Activated T-cell treated with anti-CD3 and anti-CD28 coated beads, Interleukin-2, amount 50 U/mL, for 48 hours (primary cell): ENCODE measurements around the gene GPR15.
A peak's percentile ranks its signal among the peaks of the same experiment; 100 is the strongest.
"Not testable (repeated sequence)": the region's sequence is repeated elsewhere in the genome, so short reads cannot be mapped to it uniquely, and the experiment has no call there.

ENCODE experiments used
- DNase-seq, 2 experiments: peaks; one replicate each; pipeline ENCODE4 v3.0.0-alpha.2; 2020

GPR15 gene

DNA sequence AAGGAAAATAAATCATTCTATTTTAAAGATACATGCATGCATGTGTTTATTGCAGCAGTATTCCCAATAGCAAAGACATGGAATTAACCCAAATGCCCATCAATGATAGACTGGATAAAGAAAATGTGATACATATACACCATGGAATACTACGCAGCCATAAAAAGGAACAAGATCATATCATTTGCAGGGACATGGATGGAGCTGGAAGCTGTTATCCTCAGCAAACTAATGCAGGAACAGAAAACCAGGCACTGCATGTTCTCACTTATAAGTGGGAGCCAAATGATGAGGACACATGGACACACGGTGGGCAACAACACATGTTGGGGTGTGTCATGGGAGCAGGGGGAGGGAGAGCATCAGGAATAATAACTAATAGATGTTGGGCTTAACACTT lies 28.0 kb downstream of the GPR15 start:
- DNase-seq: not testable (repeated sequence)

DNA sequence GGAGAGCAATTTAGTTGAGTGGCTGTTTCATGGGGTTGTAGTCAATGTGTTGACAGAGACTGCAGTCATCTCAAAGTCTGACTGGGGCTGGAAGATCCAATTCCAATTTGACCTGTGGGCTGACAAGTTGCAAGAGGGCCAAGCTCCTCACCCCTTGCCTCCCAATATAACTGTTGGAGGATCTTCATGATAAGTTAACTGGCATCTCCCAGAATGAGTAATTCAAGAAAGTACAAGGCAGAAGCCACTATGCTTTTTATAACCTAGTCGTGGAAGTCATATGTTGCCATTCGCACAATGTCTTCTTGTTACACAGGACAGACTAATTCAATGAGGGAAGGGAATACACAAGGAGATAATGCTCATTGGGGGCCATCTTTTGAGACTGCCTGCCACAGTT lies 29.1 kb downstream of the GPR15 start:
- no peak for DNase-seq

DNA sequence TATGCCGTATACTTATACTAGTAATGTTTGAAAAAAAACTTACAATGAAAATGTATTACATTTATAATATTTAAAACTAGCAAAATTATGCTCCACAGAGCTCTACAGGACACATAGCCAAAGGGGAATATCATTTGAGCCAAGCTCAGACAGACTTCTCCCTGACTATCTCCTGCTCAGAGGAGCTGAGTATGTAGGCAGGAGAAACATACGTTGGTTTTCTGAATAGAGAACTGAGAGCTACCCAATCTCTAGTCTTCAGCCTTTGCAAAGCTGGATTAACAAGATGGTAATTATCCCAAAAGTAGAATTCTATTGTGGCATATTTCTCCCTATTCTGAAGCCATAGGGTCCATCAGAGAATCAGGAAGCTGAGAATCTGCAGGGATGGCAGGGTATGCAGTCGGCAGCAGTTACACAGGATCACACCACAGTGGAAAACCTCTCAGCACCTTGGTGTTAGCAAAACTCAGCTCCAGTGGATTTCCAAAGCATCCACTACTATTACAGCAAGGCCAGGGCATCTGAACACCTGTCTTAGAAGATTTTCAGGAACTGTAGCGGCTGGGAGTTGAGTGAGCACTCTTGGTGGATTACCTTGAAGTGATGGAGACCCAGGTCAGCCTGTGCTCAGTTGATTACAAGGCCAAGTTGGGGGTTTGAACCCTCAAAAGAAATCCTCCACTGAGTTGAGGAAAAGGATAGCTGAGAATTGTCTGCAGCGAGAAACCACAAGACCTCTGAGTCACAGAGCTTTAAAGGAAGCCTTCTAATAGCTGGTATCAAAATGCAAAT lies 30.1 kb downstream of the GPR15 start:
- DNase-seq: no peak

DNA sequence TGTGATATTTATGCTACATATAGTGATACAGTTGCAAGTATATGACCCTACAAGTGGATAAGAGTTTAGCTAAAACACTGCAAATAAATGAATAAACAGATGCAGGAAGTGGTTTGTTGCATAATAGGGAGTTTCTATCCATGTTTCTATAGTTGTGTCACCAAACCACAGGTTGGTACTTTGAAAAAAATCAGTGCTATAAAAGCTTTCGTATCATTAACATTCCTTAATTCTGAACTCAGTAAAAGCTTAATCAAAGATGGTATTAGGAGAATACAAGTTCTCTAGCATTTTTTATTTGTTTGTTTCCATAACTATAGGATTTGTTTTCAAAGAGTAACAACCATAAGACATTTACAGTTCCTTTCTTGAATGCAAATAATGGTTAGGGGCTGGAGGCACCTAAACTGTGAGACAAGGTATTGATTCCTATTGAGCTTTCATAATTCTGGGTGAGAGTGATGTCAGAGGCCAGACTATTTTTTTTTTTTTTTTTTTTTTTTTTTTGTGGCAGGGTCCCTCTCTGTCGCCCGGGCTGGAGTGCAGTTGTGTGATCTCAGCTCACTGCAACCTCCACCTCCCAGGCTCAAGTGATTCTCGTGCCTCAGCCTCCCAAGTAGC lies 32.0 kb downstream of the GPR15 start:
- DNase-seq: no peak

DNA sequence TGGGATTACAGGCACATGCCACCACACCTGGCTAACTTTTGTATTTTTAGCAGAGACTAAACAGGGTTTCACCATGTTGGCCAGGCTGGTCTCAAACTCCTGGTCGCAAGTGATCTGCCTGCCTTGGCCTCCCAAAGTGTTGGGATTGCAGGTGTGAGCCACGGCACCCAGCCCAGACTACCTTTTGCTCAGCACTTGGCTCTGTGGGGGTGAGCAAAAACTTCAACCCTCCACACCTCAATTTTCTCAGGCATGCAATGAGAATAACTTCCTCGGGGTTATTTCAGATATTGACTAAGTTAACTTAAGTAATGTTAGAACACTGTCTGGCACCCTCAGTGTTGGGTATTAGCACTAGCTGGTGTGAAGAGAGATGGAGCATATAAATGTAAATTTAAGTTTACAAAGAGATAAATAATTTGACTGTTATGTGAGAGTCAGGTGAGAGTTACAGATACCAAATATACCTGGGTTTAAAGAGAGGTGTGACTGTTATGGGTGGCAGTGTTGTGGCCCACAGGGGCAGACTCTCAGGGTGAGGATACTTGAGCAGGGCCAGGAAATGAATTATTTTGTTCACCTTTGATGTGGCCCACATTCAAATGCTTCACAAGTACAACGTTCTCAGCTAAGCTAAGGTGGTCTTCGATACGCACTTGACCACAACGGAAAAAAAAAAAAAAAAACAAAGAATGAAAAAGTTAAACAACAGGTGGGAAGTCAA lies 32.7 kb downstream of the GPR15 start:
- no peak for DNase-seq

DNA sequence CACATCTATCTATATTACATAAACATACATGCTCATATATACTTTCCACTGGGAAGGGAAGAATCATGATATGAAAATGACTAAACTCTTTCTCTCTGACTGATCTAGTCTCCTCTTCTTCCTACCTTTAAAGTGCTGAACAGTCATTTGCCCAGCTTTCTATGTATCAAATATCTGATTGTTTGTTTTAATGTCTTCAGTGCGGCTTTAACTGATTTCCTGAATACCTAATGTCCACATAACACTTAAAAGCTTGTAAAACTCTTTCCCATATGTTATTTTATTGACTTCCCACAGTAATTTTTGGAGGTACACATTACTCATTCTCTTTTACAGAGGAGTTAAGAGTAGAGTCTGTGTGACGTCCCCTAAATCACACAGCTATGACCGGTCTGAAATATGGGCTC lies 33.5 kb downstream of the GPR15 start:
- DNase-seq: no peak

DNA sequence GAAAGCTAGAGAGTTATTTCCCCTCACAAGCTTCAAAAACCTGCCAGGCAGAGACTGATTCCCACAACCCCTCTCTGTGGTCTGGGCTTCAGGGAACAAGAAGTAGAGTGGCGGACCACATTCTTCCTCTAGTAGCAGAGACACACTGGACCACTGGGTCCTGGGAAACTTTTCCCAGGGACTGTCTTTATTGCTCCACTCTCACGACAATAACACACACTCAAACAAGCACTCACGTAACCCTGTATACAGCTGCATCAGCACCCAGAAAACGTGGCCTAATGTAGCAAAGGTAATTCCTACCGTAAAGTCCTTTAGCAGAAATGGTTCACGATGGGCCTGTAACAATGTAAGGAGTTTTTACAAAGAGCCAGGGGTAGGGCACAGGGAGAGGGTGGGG lies 34.1 kb downstream of the GPR15 start:
- no peak for DNase-seq

DNA sequence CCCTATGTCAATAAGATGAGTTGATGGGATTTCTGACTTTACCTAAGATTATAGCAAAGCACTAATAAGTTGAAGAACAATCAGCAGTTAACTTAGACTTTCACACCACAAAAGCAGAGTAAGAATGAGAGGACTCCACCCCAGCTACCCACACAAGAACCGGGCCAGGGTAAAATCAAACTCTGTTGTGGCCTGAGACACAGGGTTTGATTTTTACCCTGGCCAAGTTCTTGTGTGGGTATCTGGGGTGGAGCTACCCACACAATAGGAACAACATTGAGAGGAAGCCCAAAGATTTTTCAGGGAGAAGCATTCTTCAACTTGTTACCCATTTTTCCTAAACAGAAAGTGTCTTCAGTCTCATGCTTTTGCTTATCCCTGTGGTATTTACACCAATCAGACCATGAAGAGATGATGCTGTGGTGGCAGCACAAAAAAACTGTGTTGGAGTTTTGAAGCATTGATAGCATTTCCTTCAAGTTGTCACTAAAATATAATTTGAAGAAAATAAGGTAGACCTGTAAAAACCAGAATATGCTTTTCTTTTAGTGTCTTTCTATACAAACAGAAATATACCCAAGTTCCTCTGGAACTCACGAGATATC lies 36.0 kb downstream of the GPR15 start:
- DNase-seq: peak in 1 of 2 experiments; percentile 47

DNA sequence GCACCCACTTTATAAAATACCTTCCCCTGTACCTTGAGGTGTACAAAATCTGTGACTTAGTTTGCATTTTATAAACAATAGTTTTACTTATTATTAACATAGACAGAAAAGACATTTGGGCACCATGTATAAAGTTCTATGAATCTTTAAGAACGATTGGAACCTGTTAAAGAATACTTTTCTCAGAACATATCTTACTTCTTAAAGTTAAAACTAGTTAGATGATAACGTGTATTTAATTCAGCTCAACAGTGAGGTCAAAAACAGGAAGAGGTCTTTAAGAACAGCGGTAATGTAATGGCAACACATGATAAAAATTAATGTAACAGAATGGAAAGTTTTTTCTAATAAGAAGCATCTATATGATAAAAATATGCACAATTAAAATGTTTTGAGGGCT lies 36.6 kb downstream of the GPR15 start:
- DNase-seq: no peak

DNA sequence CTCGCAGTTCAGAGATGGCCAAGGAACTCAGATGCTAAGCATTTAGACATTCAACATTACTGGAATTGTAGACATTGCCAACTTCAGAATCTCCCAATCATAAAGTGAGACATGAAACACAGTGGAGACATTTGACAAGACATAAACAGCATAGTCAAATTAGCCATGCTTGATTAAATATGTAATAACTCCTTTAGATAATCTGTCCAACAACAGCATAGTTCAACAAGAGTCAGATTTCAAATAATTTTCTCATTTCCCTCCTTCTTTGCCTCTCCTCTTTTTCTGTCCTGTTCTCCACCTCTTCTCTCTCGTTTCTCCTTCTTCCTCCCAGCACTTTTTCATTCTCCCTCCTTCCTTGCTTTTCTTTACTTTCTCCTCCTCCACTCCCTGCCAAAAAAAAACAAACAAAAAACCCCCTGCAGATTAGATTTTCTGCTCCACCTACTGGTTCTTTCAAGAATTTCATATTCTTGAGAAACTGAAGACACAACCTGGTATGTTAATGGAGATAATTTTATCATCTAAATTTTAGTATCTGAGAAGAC lies 41.5 kb downstream of the GPR15 start:
- DNase-seq: no peak

DNA sequence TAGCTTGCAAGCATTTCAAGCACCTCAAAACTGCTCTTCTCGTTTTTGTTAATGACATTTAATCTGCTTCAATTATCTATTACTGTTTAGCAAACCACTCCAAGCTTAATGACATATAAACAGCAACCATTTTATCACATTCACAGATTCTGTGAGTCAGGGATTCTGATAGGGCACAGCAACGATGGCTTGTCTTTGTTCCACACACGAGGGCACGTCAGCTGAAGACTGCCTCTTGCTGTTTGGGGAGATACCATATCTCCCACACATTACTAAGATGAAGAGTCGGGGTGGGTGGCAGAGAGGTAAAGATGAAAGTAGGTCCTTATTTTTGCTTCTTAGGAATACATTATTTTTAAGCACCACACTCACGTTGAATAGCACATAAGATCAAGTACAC lies 42.4 kb downstream of the GPR15 start:
- DNase-seq: peak in 1 of 2 experiments; percentile 48

DNA sequence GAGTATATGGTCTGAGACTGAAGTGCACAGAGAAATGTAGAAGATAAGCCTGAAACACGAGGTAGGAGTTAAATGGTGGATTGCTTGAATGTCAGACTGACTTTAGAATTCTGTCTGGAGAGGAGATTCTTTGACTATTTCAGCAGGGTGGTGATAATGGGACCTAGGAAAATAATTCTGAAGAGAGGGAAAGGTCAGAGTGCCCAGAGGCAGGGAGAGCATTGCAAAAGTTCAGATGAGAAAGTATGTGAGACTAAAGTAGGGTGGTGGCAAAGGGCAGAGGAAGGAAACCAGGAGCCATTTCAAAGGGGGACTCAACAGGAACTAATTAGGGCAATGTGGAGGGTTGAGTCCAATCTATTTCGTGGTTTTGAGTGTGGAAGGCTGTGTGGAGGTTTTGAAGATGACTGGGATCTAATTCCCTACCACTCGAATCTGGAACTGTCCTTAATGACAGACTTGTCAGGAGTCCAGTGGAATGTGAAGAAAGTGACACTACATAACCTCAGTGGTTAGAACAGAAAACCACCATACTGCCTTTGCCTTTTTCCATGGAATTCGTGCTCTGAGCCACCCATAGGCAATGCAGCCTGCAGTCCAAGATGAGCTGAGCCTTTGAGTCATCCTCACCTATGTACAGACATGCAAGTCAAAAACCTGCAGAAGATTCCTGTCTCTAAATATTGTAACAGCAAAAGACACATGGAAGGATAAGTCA lies 45.6 kb downstream of the GPR15 start:
- no peak for DNase-seq

DNA sequence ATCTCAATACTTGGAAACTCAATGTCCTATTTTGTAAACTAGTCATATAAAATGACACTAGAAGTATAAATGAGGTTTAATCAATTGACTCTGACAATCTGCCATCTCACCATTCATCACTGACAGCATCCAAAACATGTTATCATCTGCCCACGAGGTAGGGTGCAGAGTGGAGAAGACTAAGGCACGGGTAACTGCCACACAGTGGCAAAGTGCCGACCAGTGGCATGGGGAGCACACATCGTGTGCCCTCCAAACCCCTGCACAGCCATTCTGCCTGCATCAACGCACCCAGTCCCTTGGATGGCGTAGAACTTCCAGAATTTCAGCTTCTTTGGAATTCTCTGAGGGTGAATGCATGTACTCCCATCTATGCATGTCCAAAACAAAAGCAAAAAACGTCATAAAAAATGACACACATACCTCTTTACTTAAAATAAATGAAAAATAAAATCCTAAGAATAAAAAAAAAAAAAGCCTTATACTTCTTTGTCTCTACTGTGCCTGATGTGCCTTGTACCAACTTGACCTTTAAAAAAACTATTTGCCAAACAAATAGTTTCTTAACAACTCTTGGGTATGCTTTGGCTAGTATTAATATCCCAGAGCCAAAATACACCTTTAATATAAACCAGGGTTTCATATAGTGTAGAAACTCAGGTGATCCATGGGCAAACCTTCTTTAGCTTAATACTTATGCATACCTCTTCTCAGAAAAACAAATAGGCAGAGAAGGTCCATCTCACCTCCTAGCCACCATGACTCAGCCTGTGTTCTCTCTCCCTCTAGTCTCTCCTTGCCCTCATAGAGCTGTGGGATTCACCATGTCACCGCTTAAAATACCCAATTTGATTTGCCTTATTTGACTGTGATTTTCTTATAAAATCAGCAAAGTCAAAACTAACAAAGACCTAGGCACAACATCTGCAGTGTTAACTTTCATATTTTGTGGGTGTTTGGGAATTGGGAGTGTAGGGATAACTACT lies 48.9 kb downstream of the GPR15 start:
- DNase-seq: no peak

DNA sequence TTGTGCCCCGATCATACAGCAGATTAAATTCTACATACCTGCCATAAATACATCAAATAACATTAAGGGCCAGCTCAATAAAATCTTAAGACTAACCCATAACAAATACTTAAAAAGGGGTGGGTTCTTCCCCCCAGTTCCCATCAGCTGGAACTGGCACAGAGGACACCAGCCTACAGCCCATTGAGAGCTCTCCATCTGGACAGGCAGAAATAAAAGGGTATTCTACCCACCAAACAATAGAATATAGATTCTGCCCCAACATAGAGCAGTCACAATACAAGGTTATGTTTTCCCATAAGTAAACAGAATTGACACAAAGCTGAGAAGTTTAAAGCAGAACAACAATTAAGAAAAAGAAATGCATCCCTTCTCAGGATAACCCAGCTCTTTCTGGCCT lies 49.7 kb downstream of the GPR15 start:
- no peak for DNase-seq

DNA sequence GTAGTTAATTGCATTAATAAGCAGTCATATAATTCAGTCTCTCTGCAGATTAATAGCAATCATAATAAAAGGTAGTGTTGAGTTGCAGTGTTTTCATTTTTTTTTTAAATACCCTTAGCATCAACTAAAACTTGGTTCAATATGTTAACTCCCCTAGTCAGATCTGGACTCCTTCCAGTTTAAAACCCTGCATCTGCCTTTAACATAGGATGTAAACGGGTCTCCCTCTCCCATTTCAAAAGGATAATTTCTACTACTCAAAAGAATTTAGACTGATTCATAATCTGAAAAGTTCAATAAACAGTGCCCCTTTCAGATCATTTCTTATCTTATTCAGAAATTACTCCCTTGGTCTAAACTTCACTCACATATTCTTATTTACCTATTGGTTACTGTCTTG lies 50.3 kb downstream of the GPR15 start:
- DNase-seq: no peak

DNA sequence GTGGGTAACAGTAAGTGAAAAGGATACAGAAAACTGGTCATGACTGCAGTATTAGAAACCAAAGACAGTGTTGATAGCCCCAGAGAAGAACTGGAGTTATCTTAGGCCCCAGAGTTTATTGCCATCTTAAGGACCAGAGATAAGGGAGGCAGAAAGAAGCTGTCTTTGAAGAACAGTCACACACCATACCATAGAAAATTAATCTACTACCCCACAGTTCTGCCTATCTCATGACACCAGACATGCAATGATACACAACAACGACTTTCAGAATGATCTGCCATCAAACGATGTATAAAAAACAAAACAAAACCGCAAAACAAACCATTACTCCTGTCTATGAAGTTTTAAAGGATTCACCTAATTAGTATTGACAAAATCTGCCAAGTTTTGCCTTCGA lies 52.0 kb downstream of the GPR15 start:
- DNase-seq: no peak
